Measurements from ENCODE around the gene CBFA2T3.

CBFA2T3 gene
- long read RNA-seq, full-length matches to known transcripts: 4 of 18 reads
- long read RNA-seq, partial matches to known transcripts: 2 of 18 reads
- long read RNA-seq, other reads (novel, unspliced or antisense): 12 of 18 reads

GRCh38 chr16:88977018-88977811, at the start of gene CBFA2T3:
Gene CBFA2T3 (minus strand): TSS chr16:88977207. CDS start chr16:88976807, 400 bp downstream.
- H3K27ac ChIP-seq (replicated peaks): peak within 1 kb of the TSS; percentile 91
- H3K27me3 ChIP-seq (ENCODE audit: insufficient read depth, poor library complexity, severe bottlenecking): no peaks in the 10 kb centered on the region
- H3K4me3 ChIP-seq (replicated peaks; ENCODE audit: insufficient read depth, low read length): peak within 1 kb of the TSS; percentile 65
- TF ChIP-seq POLR2AphosphoS5 (IDR thresholded peaks at IDR 0.05; ENCODE audit: low read depth): peak; percentile 91
- no peak for TF ChIP-seq CTCF (IDR thresholded peaks at IDR 0.05; ENCODE audit: insufficient read depth, low read length)
- TF ChIP-seq REST (IDR thresholded peaks at IDR 0.05; ENCODE audit: insufficient replicate concordance, low read depth): no peak
- peak; percentile 75 to 83 for DNase-seq (ENCODE audit: low read depth in 1 of 2, low spot score in 1 of 2)

- TF ChIP-seq POLR2AphosphoS5 (IDR thresholded peaks at IDR 0.05; ENCODE audit: low read depth): no peak
- TF ChIP-seq CTCF (IDR thresholded peaks at IDR 0.05; ENCODE audit: insufficient read depth, low read length): no peak
- TF ChIP-seq GABPA (IDR thresholded peaks at IDR 0.05; ENCODE audit: low read depth): no peak
- no peak for TF ChIP-seq REST (IDR thresholded peaks at IDR 0.05; ENCODE audit: insufficient replicate concordance, low read depth)
- no peak for TF ChIP-seq SPI1 (IDR thresholded peaks at IDR 0.05; ENCODE audit: borderline replicate concordance, low read depth)
- peak in 1 of 2 experiments; percentile 4 for DNase-seq (ENCODE audit: low read depth in 1 of 2, low spot score in 1 of 2)
- H3K4me3 ChIP-seq (replicated peaks; ENCODE audit: insufficient read depth, low read length): no peak overlapping the region
- no peak overlapping the region for H3K27ac ChIP-seq (replicated peaks)
- no peaks in the 10 kb centered on the region for H3K27me3 ChIP-seq (ENCODE audit: insufficient read depth, poor library complexity, severe bottlenecking)
Measured at GRCh38 chr16:89026121-89026612, 49.2 kb upstream of the CBFA2T3 start.

GRCh38 chr16:89025636-89026035, 48.6 kb upstream of the CBFA2T3 start:
- Histone ChIP-seq H3K27me3 (ENCODE audit: insufficient read depth, poor library complexity, severe bottlenecking) (no peaks in the 10 kb centered on the region), H3K4me3 (replicated peaks; ENCODE audit: insufficient read depth, low read length) (no peak overlapping the region), H3K27ac (replicated peaks) (no peak overlapping the region)
- DNase-seq (ENCODE audit: low read depth in 1 of 2, low spot score in 1 of 2): no peak
- TF ChIP-seq GABPA (IDR thresholded peaks at IDR 0.05; ENCODE audit: low read depth): no peak
- no peak for TF ChIP-seq CTCF (IDR thresholded peaks at IDR 0.05; ENCODE audit: insufficient read depth, low read length)
- no peak for TF ChIP-seq SPI1 (IDR thresholded peaks at IDR 0.05; ENCODE audit: borderline replicate concordance, low read depth)
- no peak for TF ChIP-seq POLR2AphosphoS5 (IDR thresholded peaks at IDR 0.05; ENCODE audit: low read depth)
- no peak for TF ChIP-seq REST (IDR thresholded peaks at IDR 0.05; ENCODE audit: insufficient replicate concordance, low read depth)

All from HL-60 (cell line).